HEK293 (cell line): ENCODE measurements around the gene MSL3B.

Experiments used
- PBX3 ChIP-seq: sonication (generic); formaldehyde crosslinking; IDR thresholded peaks from 2 replicates; pipeline ENCODE4 v1.8.1; 2022; ENCODE audit warnings: mild to moderate bottlenecking, moderate library complexity, missing genetic modification reagents
- ZFP37 ChIP-seq: fragments of 450-650 bp; formaldehyde crosslinking; IDR thresholded peaks from 2 replicates; pipeline ENCODE4 v1.5.1; 2016; ENCODE audit warnings: missing biosample characterization, missing genetic modification characterization
- ZNF776 ChIP-seq: fragments of 450-650 bp; formaldehyde crosslinking; IDR thresholded peaks from 2 replicates; pipeline ENCODE4 v1.5.0; 2017; ENCODE audit warnings: missing biosample characterization, missing genetic modification characterization, borderline replicate concordance
- TF ChIP-seq, protein P1 (sequence below): fragments of 450-650 bp; formaldehyde crosslinking; IDR thresholded peaks from 2 replicates; pipeline ENCODE4 v1.5.1; 2016; ENCODE audit warnings: missing biosample characterization, missing genetic modification characterization

DNA sequence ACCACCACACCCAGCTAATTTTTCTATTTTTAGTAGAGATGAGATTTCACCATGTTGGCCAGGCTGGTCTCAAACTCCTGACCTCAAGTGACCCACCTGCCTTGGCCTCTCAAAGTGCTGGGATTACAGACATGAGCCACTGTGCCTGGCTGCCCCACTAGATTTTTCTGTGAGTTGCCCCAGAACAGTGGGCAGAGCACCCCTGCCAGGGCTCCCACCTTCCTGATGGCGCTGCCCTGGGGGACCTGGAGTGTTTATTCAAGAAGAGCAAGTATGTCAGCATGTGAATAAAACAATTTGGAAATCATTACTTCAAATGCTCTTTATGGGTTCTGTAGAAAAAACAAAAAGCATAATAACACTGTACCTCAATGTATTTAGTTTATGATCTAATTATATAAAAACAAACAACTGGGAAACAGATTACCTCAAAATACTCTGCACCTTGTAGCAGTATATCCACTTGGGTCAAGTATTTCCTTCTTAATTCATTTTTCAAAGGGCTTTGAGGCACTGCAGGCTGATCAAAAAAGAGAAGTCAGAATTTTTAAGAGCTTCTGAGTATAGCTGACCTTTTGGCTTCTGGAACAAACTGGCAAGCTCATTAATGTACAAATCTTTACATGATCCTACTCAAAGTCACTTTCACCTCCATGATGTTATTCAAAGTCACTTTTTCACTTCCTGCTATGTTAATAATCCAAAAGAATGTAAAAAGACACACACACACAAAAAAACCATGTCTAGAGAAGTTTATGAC, 22.7 kb downstream of the MSL3B start:
- TF ChIP-seq ZFP37 (tag by site-specific recombination): no peak
- TF ChIP-seq ZNF776 (tag by site-specific recombination): no peak
- no peak for TF ChIP-seq PBX3 (CRISPR knock-in tag)
- TF ChIP-seq, protein P1, sequence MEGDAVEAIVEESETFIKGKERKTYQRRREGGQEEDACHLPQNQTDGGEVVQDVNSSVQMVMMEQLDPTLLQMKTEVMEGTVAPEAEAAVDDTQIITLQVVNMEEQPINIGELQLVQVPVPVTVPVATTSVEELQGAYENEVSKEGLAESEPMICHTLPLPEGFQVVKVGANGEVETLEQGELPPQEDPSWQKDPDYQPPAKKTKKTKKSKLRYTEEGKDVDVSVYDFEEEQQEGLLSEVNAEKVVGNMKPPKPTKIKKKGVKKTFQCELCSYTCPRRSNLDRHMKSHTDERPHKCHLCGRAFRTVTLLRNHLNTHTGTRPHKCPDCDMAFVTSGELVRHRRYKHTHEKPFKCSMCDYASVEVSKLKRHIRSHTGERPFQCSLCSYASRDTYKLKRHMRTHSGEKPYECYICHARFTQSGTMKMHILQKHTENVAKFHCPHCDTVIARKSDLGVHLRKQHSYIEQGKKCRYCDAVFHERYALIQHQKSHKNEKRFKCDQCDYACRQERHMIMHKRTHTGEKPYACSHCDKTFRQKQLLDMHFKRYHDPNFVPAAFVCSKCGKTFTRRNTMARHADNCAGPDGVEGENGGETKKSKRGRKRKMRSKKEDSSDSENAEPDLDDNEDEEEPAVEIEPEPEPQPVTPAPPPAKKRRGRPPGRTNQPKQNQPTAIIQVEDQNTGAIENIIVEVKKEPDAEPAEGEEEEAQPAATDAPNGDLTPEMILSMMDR (tag by site-specific recombination): no peak
